H9 (cell line): ENCODE data around the gene CORO1C. TPM values are rescaled to one million over a fixed set of nuclear protein-coding genes. Genes with fewer than 3 reads are reported as not detected.

Experiments used
- DNase-seq: peaks from one replicate; pipeline ENCODE4 v3.0.0-alpha.2; 2017
- H2AFZ ChIP-seq: one replicate; pipeline ENCODE4 v1.6.1; 2013; ENCODE audit warnings: mild to moderate bottlenecking, low read length, control low read depth, moderate library complexity
- H2AK5ac ChIP-seq: 2 replicates; pipeline ENCODE4 v1.6.1; 2013; ENCODE audit warnings: low read length, control low read depth, mixed read lengths; ENCODE audit not compliant: insufficient read length
- H2BK120ac ChIP-seq: one replicate; pipeline ENCODE4 v1.6.1; 2013; ENCODE audit warnings: low read depth, mild to moderate bottlenecking, low read length, control low read depth, inconsistent platforms; ENCODE audit not compliant: poor library complexity, severe bottlenecking
- H2BK12ac ChIP-seq: 2 replicates; pipeline ENCODE4 v1.6.1; 2013; ENCODE audit warnings: low read length, control low read depth, mixed read lengths, low read depth; ENCODE audit not compliant: insufficient read length
- H2BK15ac ChIP-seq: 2 replicates; pipeline ENCODE4 v1.6.1; 2013; ENCODE audit warnings: low read depth, low read length, control low read depth
- H2BK20ac ChIP-seq: one replicate; pipeline ENCODE4 v1.6.1; 2013; ENCODE audit warnings: low read depth, mild to moderate bottlenecking, low read length, control low read depth, inconsistent platforms; ENCODE audit not compliant: poor library complexity, severe bottlenecking
- H2BK5ac ChIP-seq: 2 replicates; pipeline ENCODE4 v1.6.1; 2013; ENCODE audit warnings: low read length, control low read depth, mixed read lengths; ENCODE audit not compliant: insufficient read length
- H3K14ac ChIP-seq: 2 replicates; pipeline ENCODE4 v1.6.1; 2013; ENCODE audit warnings: low read length, control low read depth; ENCODE audit not compliant: insufficient read depth
- H3K18ac ChIP-seq: 2 replicates; pipeline ENCODE4 v1.6.1; 2013; ENCODE audit warnings: low read depth, mild to moderate bottlenecking, mixed read lengths, low read length, control low read depth; ENCODE audit not compliant: insufficient read length
- H3K23ac ChIP-seq: 2 replicates; pipeline ENCODE4 v1.6.1; 2013; ENCODE audit warnings: low read length, control low read depth, mixed read lengths, low read depth; ENCODE audit not compliant: insufficient read length
- H3K23me2 ChIP-seq: 2 replicates; pipeline ENCODE4 v1.6.1; 2013; ENCODE audit warnings: low read depth, mild to moderate bottlenecking, mixed read lengths, low read length, control low read depth; ENCODE audit not compliant: insufficient read length, poor library complexity, severe bottlenecking
- H3K27ac ChIP-seq: 2 replicates; pipeline ENCODE4 v1.5.1; 2013; ENCODE audit warnings: low read length, control low read depth, mixed read lengths, low read depth; ENCODE audit not compliant: insufficient read length
- H3K27me3 ChIP-seq: 2 replicates; pipeline ENCODE4 v1.6.1; 2013; ENCODE audit warnings: low read length, control low read depth, inconsistent platforms; ENCODE audit not compliant: insufficient read depth
- H3K4ac ChIP-seq: 2 replicates; pipeline ENCODE4 v1.6.1; 2013; ENCODE audit warnings: low read depth, mild to moderate bottlenecking, control low read depth, inconsistent platforms, low read length, moderate library complexity
- H3K4me1 ChIP-seq: 2 replicates; pipeline ENCODE4 v1.6.1; 2013; ENCODE audit warnings: low read length, control low read depth, inconsistent platforms; ENCODE audit not compliant: insufficient read depth
- H3K4me2 ChIP-seq: 2 replicates; pipeline ENCODE4 v1.6.1; 2013; ENCODE audit warnings: low read length, control low read depth, mixed read lengths; ENCODE audit not compliant: insufficient read length, insufficient read depth
- H3K56ac ChIP-seq: 2 replicates; pipeline ENCODE4 v1.6.1; 2013; ENCODE audit warnings: low read depth, mild to moderate bottlenecking, mixed read lengths, low read length, control low read depth; ENCODE audit not compliant: insufficient read length
- H3K79me1 ChIP-seq: 2 replicates; pipeline ENCODE4 v1.6.1; 2013; ENCODE audit warnings: low read depth, mild to moderate bottlenecking, moderate library complexity, low read length, control low read depth, inconsistent platforms; ENCODE audit not compliant: insufficient read depth, poor library complexity, severe bottlenecking
- H3K79me2 ChIP-seq: 2 replicates; pipeline ENCODE4 v1.6.1; 2013; ENCODE audit warnings: low read length, control low read depth, inconsistent platforms; ENCODE audit not compliant: insufficient read depth
- H3K9ac ChIP-seq: 2 replicates; pipeline ENCODE4 v1.6.1; 2013; ENCODE audit warnings: low read length, control low read depth, mixed read lengths; ENCODE audit not compliant: insufficient read length; ENCODE audit errors: extremely low read depth
- H3K9me3 ChIP-seq: one replicate; pipeline ENCODE4 v1.6.1; 2013; ENCODE audit warnings: low read depth, low read length, inconsistent platforms; ENCODE audit not compliant: control insufficient read depth
- H3T11ph ChIP-seq: one replicate; pipeline ENCODE4 v1.6.1; 2013; ENCODE audit warnings: mild to moderate bottlenecking, low read length, control low read depth, inconsistent platforms
- H4K20me1 ChIP-seq: one replicate; pipeline ENCODE4 v1.6.1; 2013; ENCODE audit not compliant: control insufficient read depth, insufficient read length, insufficient read depth
- H4K5ac ChIP-seq: 2 replicates; pipeline ENCODE4 v1.6.1; 2013; ENCODE audit warnings: low read depth, mild to moderate bottlenecking, mixed read lengths, low read length, control low read depth; ENCODE audit not compliant: insufficient read length
- H4K8ac ChIP-seq: replicated peaks from 2 replicates; pipeline ENCODE4 v1.6.1; 2013; ENCODE audit warnings: low read length, control low read depth, mixed read lengths, low read depth; ENCODE audit not compliant: insufficient read length
- H4K91ac ChIP-seq: 2 replicates; pipeline ENCODE4 v1.6.1; 2013; ENCODE audit warnings: low read depth, mild to moderate bottlenecking, moderate library complexity, mixed read lengths, low read length, control low read depth; ENCODE audit not compliant: insufficient read length
- H3K27ac Mint-ChIP-seq, 3 experiments: 2 replicates in 2 of 3; 3 replicates in 1 of 3; pipeline ENCODE4 v1.8.0; 2020 to 2021; ENCODE audit warnings: mixed read lengths in 3 of 3, mild to moderate bottlenecking in 1 of 3, moderate library complexity in 1 of 3
- H3K27me3 Mint-ChIP-seq: 2 replicates; pipeline ENCODE4 v1.8.0; 2021; ENCODE audit warnings: low read depth, mild to moderate bottlenecking, moderate library complexity, mixed read lengths
- H3K36me3 Mint-ChIP-seq, 3 experiments: 2 replicates in 2 of 3; 3 replicates in 1 of 3; pipeline ENCODE4 v1.8.0; 2020 to 2021; ENCODE audit warnings: low read depth in 3 of 3, mixed read lengths in 3 of 3; ENCODE audit not compliant: insufficient read depth in 1 of 3
- H3K4me1 Mint-ChIP-seq, 2 experiments: 2 replicates each; pipeline ENCODE4 v1.8.0; 2020; ENCODE audit warnings: mixed read lengths in 2 of 2
- H3K4me3 Mint-ChIP-seq, 2 experiments: 2 replicates in 1 of 2; 3 replicates in 1 of 2; pipeline ENCODE4 v1.8.0; 2020 to 2021; ENCODE audit warnings: mild to moderate bottlenecking in 2 of 2, mixed read lengths in 2 of 2, moderate library complexity in 1 of 2
- H3K9me3 Mint-ChIP-seq, 2 experiments: 2 replicates in 1 of 2; 3 replicates in 1 of 2; pipeline ENCODE4 v1.8.0; 2020; ENCODE audit warnings: mild to moderate bottlenecking in 2 of 2, mixed read lengths in 2 of 2, moderate library complexity in 1 of 2
- WGBS: extraction: QIAGEN DNeasy Blood & Tissue Kit; methylation state at CpG from one replicate; pipeline ENCODE4 v1.1.7; 2013; ENCODE audit warnings: missing lambda C conversion rate, low lambda C conversion rate, mixed read lengths; ENCODE audit not compliant: insufficient read length; ENCODE audit errors: extremely low coverage; 5-methylcytosine and 5-hydroxymethylcytosine counted together
- total RNA-seq: library from RNA; stranded (reverse); gene quantifications from 2 replicates; pipeline ENCODE4 v1.2.1, GENCODE V29; 2021
- TF ChIP-seq, protein P1 (sequence below): fragments of 200-600 bp; sonication (generic); conservative IDR thresholded peaks from 3 replicates; pipeline ENCODE4 v1.8.0; 2021; ENCODE audit warnings: antibody characterized with exemption, mild to moderate bottlenecking

The CORO1C gene
- total RNA-seq, 1 experiment from 2014 or later, result 154 TPM

DNA sequence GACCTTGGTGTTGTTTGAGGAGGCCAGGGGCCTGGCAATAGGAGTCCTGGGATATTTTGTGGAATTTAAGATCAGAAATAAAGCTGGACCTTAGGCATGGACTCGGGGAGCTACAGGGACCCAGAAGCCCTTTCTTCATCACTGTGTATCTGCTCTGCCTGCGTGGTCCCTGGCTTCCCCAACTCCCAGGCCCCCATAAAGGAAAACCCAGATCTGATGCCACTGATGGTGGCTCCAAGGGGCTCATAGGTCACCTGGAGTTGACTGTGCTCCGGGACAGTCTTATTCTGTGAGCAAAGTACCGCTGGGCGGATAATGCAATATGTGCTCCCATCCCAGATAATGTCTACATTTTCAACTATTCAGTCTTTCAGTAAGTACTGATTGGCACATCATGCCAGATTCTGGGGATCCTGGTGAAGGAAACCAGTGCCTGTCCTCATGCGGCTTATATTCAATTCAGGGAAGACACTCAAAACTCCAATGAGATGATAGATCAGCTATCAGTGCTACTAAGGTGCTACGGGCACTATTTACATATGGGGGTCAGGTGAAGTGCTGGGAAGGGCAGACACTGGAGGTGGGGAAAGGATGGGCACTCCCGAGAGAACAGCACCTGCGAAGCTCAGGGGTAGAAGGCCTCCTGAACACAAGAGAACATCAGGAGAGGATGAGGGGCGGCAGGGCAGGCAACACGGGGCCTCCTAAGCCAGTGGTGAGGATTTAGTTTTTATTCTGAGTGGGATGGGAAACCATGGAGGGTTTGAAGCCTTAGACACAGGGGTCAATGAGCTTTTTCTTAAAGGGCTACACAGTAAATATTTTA, 92.1 kb downstream of the CORO1C start:
- Histone ChIP-seq H4K8ac (no peak overlapping the region), H2BK15ac (no peak overlapping the region), H2AK5ac (no peak overlapping the region), H2BK12ac (no peak overlapping the region), H3K56ac (no peak overlapping the region), H2BK20ac (no peak overlapping the region), H2BK5ac (no peak overlapping the region), H4K20me1 (no peaks in the 10 kb centered on the region), H3K4me2 (no peak overlapping the region), H3K27ac (no peak overlapping the region), H3K14ac (no peak overlapping the region), H2BK120ac (no peak overlapping the region), H3K79me2 (no peaks in the 10 kb centered on the region), H3T11ph (no peak overlapping the region), H3K9ac (no peak overlapping the region), H3K23ac (no peak overlapping the region), H3K23me2 (no peaks in the 10 kb centered on the region), H2AFZ (no peak overlapping the region), H3K27me3 (no peaks in the 10 kb centered on the region), H3K4ac (no peak overlapping the region), H3K4me1 (peaks cover 12% of the 10 kb centered on the region; the same call in 1 of the 2 replicates), H3K18ac (no peak overlapping the region), H4K5ac (no peak overlapping the region), H3K9me3 (no peaks in the 10 kb centered on the region), H3K79me1 (no peaks in the 10 kb centered on the region), H4K91ac (no peak overlapping the region)
- DNase-seq, result peak; percentile 28
- TF ChIP-seq, protein P1, sequence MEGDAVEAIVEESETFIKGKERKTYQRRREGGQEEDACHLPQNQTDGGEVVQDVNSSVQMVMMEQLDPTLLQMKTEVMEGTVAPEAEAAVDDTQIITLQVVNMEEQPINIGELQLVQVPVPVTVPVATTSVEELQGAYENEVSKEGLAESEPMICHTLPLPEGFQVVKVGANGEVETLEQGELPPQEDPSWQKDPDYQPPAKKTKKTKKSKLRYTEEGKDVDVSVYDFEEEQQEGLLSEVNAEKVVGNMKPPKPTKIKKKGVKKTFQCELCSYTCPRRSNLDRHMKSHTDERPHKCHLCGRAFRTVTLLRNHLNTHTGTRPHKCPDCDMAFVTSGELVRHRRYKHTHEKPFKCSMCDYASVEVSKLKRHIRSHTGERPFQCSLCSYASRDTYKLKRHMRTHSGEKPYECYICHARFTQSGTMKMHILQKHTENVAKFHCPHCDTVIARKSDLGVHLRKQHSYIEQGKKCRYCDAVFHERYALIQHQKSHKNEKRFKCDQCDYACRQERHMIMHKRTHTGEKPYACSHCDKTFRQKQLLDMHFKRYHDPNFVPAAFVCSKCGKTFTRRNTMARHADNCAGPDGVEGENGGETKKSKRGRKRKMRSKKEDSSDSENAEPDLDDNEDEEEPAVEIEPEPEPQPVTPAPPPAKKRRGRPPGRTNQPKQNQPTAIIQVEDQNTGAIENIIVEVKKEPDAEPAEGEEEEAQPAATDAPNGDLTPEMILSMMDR, result no peak
- H3K27ac Mint-ChIP-seq, result peak overlapping the region; percentile 89 to 95 (median 93); a peak in 6 of 7 replicates
- no peak overlapping the region for H3K4me3 Mint-ChIP-seq
- WGBS, result no CpG with 5 or more reads among the region's 11 CpGs
- H3K4me1 Mint-ChIP-seq, result peaks cover 71 to 72% of the 10 kb centered on the region in 2 experiments
- H3K27me3 Mint-ChIP-seq, result no peaks in the 10 kb centered on the region
- H3K9me3 Mint-ChIP-seq, result no peaks in the 10 kb centered on the region
- H3K36me3 Mint-ChIP-seq, result peaks cover 0 to 7% (median 4%) of the 10 kb centered on the region in 3 experiments; a peak in 3 of 7 replicates
